A549 (cell line): Measurements from ENCODE around the gene ATF3. TPM values are rescaled to one million over a fixed set of nuclear protein-coding genes. Genes with fewer than 3 reads are reported as not detected.

ENCODE experiments used
- ATAC-seq, 2 experiments: fragments of 200-7000 bp in 1 of 2; fragments of >200 bp in 1 of 2; cut with Nextera tagmentation in 1 of 2; cut with Tn5 transposase in 1 of 2; 3 replicates each; pipeline versions ENCODE4 v1.8.0 to v1.9.1; 2018 to 2020; ENCODE audit warnings: mild to moderate bottlenecking in 1 of 2, moderate library complexity in 1 of 2
- CTCF ChIA-PET: fragments of 300-600 bp; sonication (Branson Sonifier 250); formaldehyde crosslinking; extraction: SDS; loops from one replicate; lab custom pipeline; 2021; ENCODE audit warnings: antibody characterized with exemption, inconsistent platforms; lab: Yijun Ruan, JAX
- POLR2A ChIA-PET: fragments of 350-600 bp; formaldehyde crosslinking; extraction: SDS; loops from one replicate; lab custom pipeline; 2021; ENCODE audit warnings: antibody characterized with exemption, inconsistent platforms; lab: Yijun Ruan, JAX
- DNase-seq, 2 experiments: peaks; one replicate each; pipeline versions ENCODE4 v3.0.0 to v3.0.0-alpha.2; 2011 to 2016; ENCODE audit warnings: low read depth in 1 of 2, low spot score in 1 of 2
- FAIRE-seq: peaks from 2 replicates; lab custom pipeline; 2011; peaks lifted over from hg19 to GRCh38; lab: Jason Lieb, UNC
- H3K27ac ChIP-seq, 2 experiments: fragments of >200 bp; sonication (Bioruptor Twin); formaldehyde crosslinking; 3 replicates each; pipeline ENCODE4 v1.5.1; 2016 to 2017
- H3K4me1 ChIP-seq: fragments of >200 bp; sonication (Bioruptor Twin); formaldehyde crosslinking; 3 replicates; pipeline ENCODE4 v1.6.1; 2016
- H3K4me2 ChIP-seq: fragments of >200 bp; sonication (Bioruptor Twin); formaldehyde crosslinking; 3 replicates; pipeline ENCODE4 v1.6.1; 2016
- H3K4me3 ChIP-seq: fragments of >200 bp; sonication (Bioruptor Twin); formaldehyde crosslinking; 3 replicates; pipeline ENCODE4 v1.5.1; 2016
- H3K9me3 ChIP-seq: fragments of >200 bp; sonication (Bioruptor Twin); formaldehyde crosslinking; 3 replicates; pipeline ENCODE4 v1.6.1; 2016
- E2F6 ChIP-seq: IDR thresholded peaks from 2 replicates; pipeline ENCODE4 v1.6.1; 2012; ENCODE audit warnings: low read depth, borderline replicate concordance
- ELK1 ChIP-seq: fragments of 150-350 bp; IDR thresholded peaks from 2 replicates; pipeline ENCODE4 v1.6.1; 2014; ENCODE audit warnings: low read depth, mild to moderate bottlenecking, low read length
- FOSB ChIP-seq: fragments of 250-450 bp; sonication (Bioruptor Pico); IDR thresholded peaks from 2 replicates; pipeline ENCODE4 v1.5.0; 2020; ENCODE audit warnings: mild to moderate bottlenecking, moderate library complexity
- HES2 ChIP-seq: fragments of >200 bp; sonication (Bioruptor Twin); formaldehyde crosslinking; IDR thresholded peaks from 2 replicates; pipeline ENCODE4 v1.6.1; 2016
- HEYL ChIP-seq: fragments of 250-450 bp; sonication (Bioruptor Pico); IDR thresholded peaks from 2 replicates; pipeline ENCODE4 v1.8.0; 2021; ENCODE audit warnings: mild to moderate bottlenecking, moderate library complexity
- HMGXB4 ChIP-seq: fragments of 250-450 bp; sonication (Bioruptor Pico); IDR thresholded peaks from 2 replicates; pipeline ENCODE4 v1.5.0; 2021; ENCODE audit warnings: mild to moderate bottlenecking, moderate library complexity, borderline replicate concordance
- HOXA7 ChIP-seq: fragments of 250-450 bp; sonication (Bioruptor Pico); IDR thresholded peaks from 2 replicates; pipeline ENCODE4 v1.5.0; 2020; ENCODE audit warnings: mild to moderate bottlenecking, moderate library complexity
- KDM1A ChIP-seq: fragments of 200-600 bp; sonication (generic); IDR thresholded peaks from 2 replicates; pipeline ENCODE4 v1.6.1; 2016; ENCODE audit warnings: low read depth, mild to moderate bottlenecking
- MAFK ChIP-seq: fragments of 450-650 bp; IDR thresholded peaks from 2 replicates; pipeline ENCODE4 v1.6.1; 2014; ENCODE audit not compliant: partially characterized antibody
- MAX ChIP-seq: IDR thresholded peaks from 2 replicates; pipeline ENCODE4 v1.6.1; 2012
- MAZ ChIP-seq: fragments of 150-350 bp; IDR thresholded peaks from 2 replicates; pipeline ENCODE4 v1.6.1; 2014; ENCODE audit warnings: antibody characterized with exemption, low read depth, low read length, borderline replicate concordance
- POLR2AphosphoS2 ChIP-seq: conservative IDR thresholded peaks from 2 replicates; pipeline ENCODE4 v1.6.1; 2012; ENCODE audit warnings: low read length, improper control_type of control experiment, inconsistent platforms
- RARB ChIP-seq: fragments of 250-450 bp; sonication (Bioruptor Pico); IDR thresholded peaks from 2 replicates; pipeline ENCODE4 v1.8.0; 2021; ENCODE audit warnings: mild to moderate bottlenecking, moderate library complexity
- RNF2 ChIP-seq: fragments of 200-600 bp; sonication (generic); IDR thresholded peaks from 2 replicates; pipeline ENCODE4 v1.6.1; 2016; ENCODE audit warnings: low read depth, mild to moderate bottlenecking, antibody characterized with exemption, moderate library complexity, borderline replicate concordance
- SMC3 ChIP-seq: fragments of >200 bp; sonication (Bioruptor Twin); formaldehyde crosslinking; IDR thresholded peaks from 3 replicates; pipeline ENCODE4 v1.6.1; 2018; ENCODE audit warnings: inconsistent platforms
- TFCP2L1 ChIP-seq: fragments of 250-450 bp; sonication (Bioruptor Pico); IDR thresholded peaks from 2 replicates; pipeline ENCODE4 v1.5.0; 2021; ENCODE audit warnings: mild to moderate bottlenecking
- USF2 ChIP-seq: fragments of 450-650 bp; IDR thresholded peaks from 2 replicates; pipeline ENCODE4 v1.6.1; 2014; ENCODE audit warnings: antibody characterized with exemption
- ZC3H11A ChIP-seq: fragments of 450-650 bp; IDR thresholded peaks from 2 replicates; pipeline ENCODE4 v1.6.1; 2014; ENCODE audit warnings: antibody characterized with exemption, mild to moderate bottlenecking
- ZNF302 ChIP-seq: fragments of 250-450 bp; sonication (Bioruptor Pico); IDR thresholded peaks from 2 replicates; pipeline ENCODE4 v1.9.0; 2021; ENCODE audit warnings: inconsistent platforms, mild to moderate bottlenecking, moderate library complexity
- WGBS: methylation state at CpG from one replicate; pipeline ENCODE4 v1.1.6; 2017; ENCODE audit errors: missing lambda C conversion rate; 5-methylcytosine and 5-hydroxymethylcytosine counted together
- polyA plus RNA-seq, 4 experiments: library from polyadenylated mRNA; depleted of rRNA in 3 of 4; stranded (reverse); fragments of >200 nt; fragmentation: RNase III in 1 of 4; extraction: RNeasy Plus Mini Kit Qiagen cat#74134 plus additional on column Dnase treatment in 1 of 4; gene quantifications; 2 replicates in 3 of 4; 3 replicates in 1 of 4; pipeline ENCODE4 v1.2.3, GENCODE V29; 2011 to 2017

Gene ATF3
- polyA plus RNA-seq, 2 of the 4 experiments (the other 2 are of a cell fraction), result 4.4 to 62.9 TPM

GRCh38 chr1:212621949-212622305 lies 13.4 kb downstream of the ATF3 start:
- Histone ChIP-seq H3K9me3 (no peaks in the 10 kb centered on the region), H3K27ac (no peak overlapping the region), H3K4me2 (no peak overlapping the region), H3K4me1 (no peaks in the 10 kb centered on the region), H3K4me3 (no peak overlapping the region)
- POLR2A ChIA-PET, result interaction anchor here (1.8 kb wide), 1 partner anchor 14 kb away, joined by 7 read pairs; the partner anchor contains the start of gene ATF3
- ATAC-seq, result peak; percentile 10 to 21; a peak in 4 of 6 replicates
- DNase-seq, result no peak
- 35% methylated on average over 1 of the region's 1 CpG for WGBS
- CTCF ChIA-PET, result interaction anchor here (0.6 to 1.8 kb wide), 7 partner anchors 9 to 143 kb away, joined by 3 to 6 read pairs (median 4); partner anchors contain the start of gene ATF3
- TF ChIP-seq ZC3H11A (no peak), TFCP2L1 (CRISPR knock-in tag) (0 out of 2 replicates have a peak, but pooled peaks have one; percentile 12), KDM1A (no peak)
- FAIRE-seq, result no peak

- ChIA-PET CTCF (interaction anchor here (0.6 to 1.8 kb wide), 7 partner anchors 9 to 144 kb away, joined by 3 to 6 read pairs (median 4); partner anchors contain the start of gene ATF3), POLR2A (interaction anchor here (1.8 kb wide), 1 partner anchor 14 kb away, joined by 7 read pairs; the partner anchor contains the start of gene ATF3)
- WGBS, result 62% methylated on average over 3 of the region's 3 CpGs
Measured at GRCh38 chr1:212622467-212622866, 13.9 kb downstream of the ATF3 start.

GRCh38 chr1:212622906-212623305 lies 14.3 kb downstream of the ATF3 start:
- FAIRE-seq, result no peak
- no peak overlapping the region for H3K4me2 ChIP-seq
- 90% methylated on average over 4 of the region's 4 CpGs for WGBS
- no peak for DNase-seq
- no peaks in the 10 kb centered on the region for H3K9me3 ChIP-seq
- CTCF ChIA-PET, result interaction anchor here (0.6 to 1.8 kb wide), 8 partner anchors 8 to 144 kb away, joined by 3 to 6 read pairs (median 4); partner anchors contain the start of gene ATF3
- POLR2A ChIA-PET, result interaction anchor here (1.8 kb wide), 1 partner anchor 15 kb away, joined by 7 read pairs; the partner anchor contains the start of gene ATF3
- H3K4me1 ChIP-seq, result no peaks in the 10 kb centered on the region
- no peak for TF ChIP-seq MAFK
- no peak for TF ChIP-seq KDM1A
- 0 out of 2 replicates have a peak, but pooled peaks have one; percentile 12 for TF ChIP-seq POLR2AphosphoS2
- TF ChIP-seq E2F6, result no peak
- TF ChIP-seq RNF2, result no peak
- TF ChIP-seq MAZ, result no peak
- peak in 1 of 2 experiments; percentile 1; a peak in 1 of 6 replicates for ATAC-seq
- no peak overlapping the region for H3K4me3 ChIP-seq
- H3K27ac ChIP-seq, result no peak overlapping the region

More at GRCh38 chr1:212622467-212622866, 13.9 kb downstream of the ATF3 start:
- peak in 1 of 2 experiments; percentile 1; a peak in 1 of 6 replicates for ATAC-seq
- no peak for FAIRE-seq
- no peak overlapping the region for H3K27ac ChIP-seq
- H3K9me3 ChIP-seq, result no peaks in the 10 kb centered on the region
- H3K4me3 ChIP-seq, result no peak overlapping the region
- H3K4me2 ChIP-seq, result no peak overlapping the region
- no peaks in the 10 kb centered on the region for H3K4me1 ChIP-seq
- TF ChIP-seq MAX, result no peak
- no peak for TF ChIP-seq USF2
- TF ChIP-seq KDM1A, result no peak
- TF ChIP-seq ELK1, result no peak
- peak; percentile 58; the same call in 1 of the 2 replicates for TF ChIP-seq HOXA7 (CRISPR knock-in tag)
- peak; percentile 94; the same call in 1 of the 2 replicates for TF ChIP-seq POLR2AphosphoS2
- no peak for DNase-seq

- no peak for FAIRE-seq
- Histone ChIP-seq H3K9me3 (no peaks in the 10 kb centered on the region), H3K27ac (no peak overlapping the region), H3K4me2 (no peak overlapping the region), H3K4me3 (no peak overlapping the region), H3K4me1 (no peaks in the 10 kb centered on the region)
- POLR2A ChIA-PET, result interaction anchor here (1.8 kb wide), 1 partner anchor 15 kb away, joined by 7 read pairs; the partner anchor contains the start of gene ATF3
- no peak; a peak in 1 of 6 replicates for ATAC-seq
- DNase-seq, result no peak
- whole genome bisulfite sequencing, result 60% methylated on average over 2 of the region's 2 CpGs
- TF ChIP-seq SMC3, result no peak
- TF ChIP-seq ZNF302 (CRISPR knock-in tag), result no peak
- TF ChIP-seq HOXA7 (CRISPR knock-in tag), result no peak
- no peak for TF ChIP-seq RARB (CRISPR knock-in tag)
- TF ChIP-seq FOSB (CRISPR knock-in tag), result 0 out of 2 replicates have a peak, but pooled peaks have one; percentile 4
- no peak for TF ChIP-seq HES2
- TF ChIP-seq HEYL (CRISPR knock-in tag), result no peak
- no peak for TF ChIP-seq HMGXB4 (CRISPR knock-in tag)
- CTCF ChIA-PET, result interaction anchor here (0.9 to 1.8 kb wide), 3 partner anchors 44 to 145 kb away, joined by 3 to 5 read pairs (median 4); no protein-coding TSS in a partner anchor
Measured at GRCh38 chr1:212623603-212624002, 15.0 kb downstream of the ATF3 start.
